Right atrium auricular region (tissue), 2 donors: Measurements from ENCODE around the gene SLC35A4. TPM values are rescaled to one million over a fixed set of nuclear protein-coding genes. Genes with fewer than 3 reads are reported as not detected.
A peak's percentile ranks its signal among the peaks of the same experiment; 100 is the strongest.

Source experiments
- DNase-seq: peaks from one replicate; pipeline ENCODE4 v3.0.0-alpha.2; 2019; ENCODE audit warnings: low spot score
- H3K27ac ChIP-seq, 2 donors: fragments of 200-600 bp; sonication (generic); 1 replicate in 1 of 2; 2 replicates in 1 of 2; pipeline ENCODE4 v1.5.1; 2016 to 2019
- H3K27me3 ChIP-seq, 2 donors: fragments of 200-600 bp; sonication (generic); one replicate each; pipeline versions ENCODE4 v1.5.1 to v1.6.0; 2017 to 2019
- H3K36me3 ChIP-seq: fragments of 200-600 bp; sonication (generic); one replicate; pipeline ENCODE4 v1.5.1; 2016
- H3K4me1 ChIP-seq, 2 donors: fragments of 200-600 bp; sonication (generic); one replicate each; pipeline versions ENCODE4 v1.5.1 to v1.6.0; 2017 to 2019
- H3K4me3 ChIP-seq, 2 donors: fragments of 200-600 bp; sonication (generic); 1 replicate in 1 of 2; 2 replicates in 1 of 2; pipeline ENCODE4 v1.5.1; 2017 to 2019; ENCODE audit warnings: mild to moderate bottlenecking in 1 of 2, moderate library complexity in 1 of 2
- H3K9me3 ChIP-seq, 2 donors: fragments of 200-600 bp; sonication (generic); one replicate each; pipeline ENCODE4 v1.5.1; 2019
- microRNA-seq, 2 donors: library from miRNA; unstranded; fragments of <30 nt; microRNA quantifications; one replicate each; pipeline ENCODE4, GENCODE V29; 2016 to 2017; ENCODE audit warnings: borderline number of aligned reads in 2 of 2, borderline replicate concordance in 1 of 2
- total RNA-seq, 2 donors: library from RNA; depleted of rRNA; stranded (reverse); fragments of >200 nt; gene quantifications; one replicate each; pipeline ENCODE4 v1.1.0, GENCODE V29; 2016
- TF ChIP-seq, protein P1 (sequence below), 2 donors: fragments of 200-600 bp; sonication (generic); IDR thresholded peaks; one replicate each; pipeline ENCODE4 v1.5.1; 2019; ENCODE audit warnings: antibody characterized with exemption in 2 of 2

The SLC35A4 gene
- total RNA-seq, 2 donors from 2014 or later, result 47.4 to 63.9 TPM

DNA sequence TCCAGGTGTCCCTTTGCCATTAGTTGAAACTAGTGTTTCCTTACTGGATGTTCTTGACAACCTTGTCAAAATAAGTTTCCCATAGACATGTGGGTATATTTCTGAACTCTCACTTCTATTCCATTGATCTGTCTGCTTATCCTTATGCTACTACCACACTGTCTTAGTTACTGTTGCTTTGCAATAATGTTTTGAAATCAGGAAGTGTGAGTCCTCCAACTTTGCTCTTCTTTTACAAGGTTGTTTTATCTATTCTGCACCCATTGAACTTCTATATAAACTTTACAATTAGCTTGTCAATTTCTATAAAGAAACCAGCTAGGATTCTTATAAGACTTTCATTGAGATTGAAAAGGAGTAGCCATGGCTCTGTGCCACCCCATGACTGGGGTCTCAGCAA lies 44.1 kb downstream of the SLC35A4 start:
- peak overlapping the region in 1 of 2 donors; percentile 38 for H3K27ac ChIP-seq
- H3K27me3 ChIP-seq, result no peaks in the 10 kb centered on the region
- no peaks in the 10 kb centered on the region for H3K36me3 ChIP-seq
- H3K4me1 ChIP-seq, result no peaks in the 10 kb centered on the region
- no peak for DNase-seq
- H3K4me3 ChIP-seq, result no peak overlapping the region
- TF ChIP-seq, protein P1, sequence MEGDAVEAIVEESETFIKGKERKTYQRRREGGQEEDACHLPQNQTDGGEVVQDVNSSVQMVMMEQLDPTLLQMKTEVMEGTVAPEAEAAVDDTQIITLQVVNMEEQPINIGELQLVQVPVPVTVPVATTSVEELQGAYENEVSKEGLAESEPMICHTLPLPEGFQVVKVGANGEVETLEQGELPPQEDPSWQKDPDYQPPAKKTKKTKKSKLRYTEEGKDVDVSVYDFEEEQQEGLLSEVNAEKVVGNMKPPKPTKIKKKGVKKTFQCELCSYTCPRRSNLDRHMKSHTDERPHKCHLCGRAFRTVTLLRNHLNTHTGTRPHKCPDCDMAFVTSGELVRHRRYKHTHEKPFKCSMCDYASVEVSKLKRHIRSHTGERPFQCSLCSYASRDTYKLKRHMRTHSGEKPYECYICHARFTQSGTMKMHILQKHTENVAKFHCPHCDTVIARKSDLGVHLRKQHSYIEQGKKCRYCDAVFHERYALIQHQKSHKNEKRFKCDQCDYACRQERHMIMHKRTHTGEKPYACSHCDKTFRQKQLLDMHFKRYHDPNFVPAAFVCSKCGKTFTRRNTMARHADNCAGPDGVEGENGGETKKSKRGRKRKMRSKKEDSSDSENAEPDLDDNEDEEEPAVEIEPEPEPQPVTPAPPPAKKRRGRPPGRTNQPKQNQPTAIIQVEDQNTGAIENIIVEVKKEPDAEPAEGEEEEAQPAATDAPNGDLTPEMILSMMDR (IDR thresholded peaks at IDR 0.05), result no peak
- no peaks in the 10 kb centered on the region for H3K9me3 ChIP-seq

DNA sequence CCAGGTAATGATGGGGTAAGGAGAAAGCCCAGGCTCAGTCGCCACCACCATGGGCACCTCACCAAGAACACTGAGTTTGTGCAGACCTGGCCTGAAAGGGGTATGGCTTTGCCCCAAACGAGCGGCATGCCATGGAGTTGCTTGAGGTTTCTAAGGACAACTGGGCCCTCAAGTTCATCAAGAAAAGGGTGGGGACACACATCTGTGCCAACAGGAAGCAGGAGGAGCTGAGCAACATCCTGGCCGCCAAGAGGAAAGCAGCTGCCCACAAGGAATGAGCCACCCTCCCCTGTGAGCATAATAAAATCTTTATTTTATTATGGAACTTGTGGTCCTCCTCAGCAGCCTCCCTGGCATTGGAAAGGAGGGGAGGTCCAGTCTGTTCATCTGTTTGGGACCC lies 44.5 kb downstream of the SLC35A4 start:
- no peak for DNase-seq
- TF ChIP-seq, protein P1 (IDR thresholded peaks at IDR 0.05), result no peak

DNA sequence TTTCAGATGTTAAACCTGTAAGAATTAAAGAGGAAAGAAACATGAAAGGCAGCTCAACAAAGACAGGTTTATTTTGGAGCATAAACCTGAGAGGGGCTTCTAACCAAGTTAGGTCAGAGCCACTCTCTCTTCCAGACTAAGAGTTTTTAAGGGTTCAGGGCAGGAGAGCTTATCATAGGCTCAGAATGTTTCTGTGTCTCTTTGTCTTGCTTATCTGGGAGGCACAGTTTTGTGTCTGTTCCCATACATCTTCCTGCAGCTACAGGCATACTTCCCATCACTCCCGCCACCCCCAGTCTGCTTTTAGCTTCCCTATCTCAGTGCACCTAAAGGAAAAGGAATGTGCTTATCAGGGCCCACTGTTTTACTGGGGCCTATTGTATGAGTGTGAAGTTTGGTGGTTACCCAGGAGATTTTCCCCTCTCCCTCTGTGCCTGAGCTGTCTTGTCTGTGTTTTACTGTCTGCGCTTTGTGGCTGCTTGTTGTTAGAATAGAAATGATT lies 46.4 kb downstream of the SLC35A4 start:
- Histone ChIP-seq H3K27me3 (no peaks in the 10 kb centered on the region), H3K4me3 (no peak overlapping the region), H3K4me1 (no peaks in the 10 kb centered on the region), H3K27ac (no peak overlapping the region), H3K36me3 (no peaks in the 10 kb centered on the region), H3K9me3 (no peaks in the 10 kb centered on the region)
- no peak for DNase-seq
- TF ChIP-seq, protein P1 (IDR thresholded peaks at IDR 0.05), result no peak

More for the DNA sequence above, 44.5 kb downstream of the SLC35A4 start:
- no peaks in the 10 kb centered on the region for H3K9me3 ChIP-seq
- H3K4me1 ChIP-seq, result no peaks in the 10 kb centered on the region
- H3K27me3 ChIP-seq, result no peaks in the 10 kb centered on the region
- peak overlapping the region; percentile 13 to 38 for H3K27ac ChIP-seq
- no peak overlapping the region for H3K4me3 ChIP-seq
- no peaks in the 10 kb centered on the region for H3K36me3 ChIP-seq

Small RNA genes lying within 50 kb of the gene (microRNA-seq; reads per million reads assigned to microRNA genes)
- 0 reads per million in 2 donors for gene MIR6831

Other genes starting within 250 kb of the SLC35A4 start
- 10 to 100 TPM; 32.2 to 60.7 TPM for gene HBEGF, start 218.2 kb upstream of the SLC35A4 start, total RNA-seq
- gene SLC4A9, start 204.6 kb upstream of the SLC35A4 start, total RNA-seq, result not detected
- gene ANKHD1, start 163.0 kb upstream of the SLC35A4 start, total RNA-seq, result 10 to 100 TPM; 50.4 to 58.6 TPM
- 10 to 100 TPM; 12.8 to 16.8 TPM for gene EIF4EBP3, start 17.2 kb upstream of the SLC35A4 start, total RNA-seq
- gene SRA1, start 7.4 kb upstream of the SLC35A4 start, total RNA-seq, result 10 to 100 TPM; 24.6 to 27.9 TPM
- 1 to 10 TPM; 7.4 to 8.3 TPM for gene APBB3, start 230 bp upstream of the SLC35A4 start, total RNA-seq
- gene CD14, start 68.3 kb downstream of the SLC35A4 start, total RNA-seq, result 10 to 100 TPM; 25.0 to 74.1 TPM
- 10 to 100 TPM; 10.6 to 26.0 TPM for gene TMCO6, start 74.6 kb downstream of the SLC35A4 start, total RNA-seq
- 10 to 100 TPM; 79.1 to 81.5 TPM for gene NDUFA2, start 82.8 kb downstream of the SLC35A4 start, total RNA-seq
- gene IK, start 83.0 kb downstream of the SLC35A4 start, total RNA-seq, result 100 to 1,000 TPM in 1 of 2 donors, 10 to 100 TPM in 1; 75.1 to 106 TPM
- 10 to 100 TPM in 1 of 2 donors, 1 to 10 TPM in 1; 8.3 to 12.4 TPM for gene WDR55, start 100.1 kb downstream of the SLC35A4 start, total RNA-seq
- under 1 TPM in 1 of 2 donors, not detected in 1; 0.51 TPM for gene DND1, start 108.7 kb downstream of the SLC35A4 start, total RNA-seq
- gene HARS1, start 126.5 kb downstream of the SLC35A4 start, total RNA-seq, result 10 to 100 TPM; 33.9 to 45.6 TPM
- 10 to 100 TPM; 14.5 to 16.2 TPM for gene HARS2, start 126.6 kb downstream of the SLC35A4 start, total RNA-seq
- 10 to 100 TPM; 21.2 to 33.7 TPM for gene ZMAT2, start 135.6 kb downstream of the SLC35A4 start, total RNA-seq
- not detected for gene PCDHA1, start 221.3 kb downstream of the SLC35A4 start, total RNA-seq
- gene PCDHA2, start 230.0 kb downstream of the SLC35A4 start, total RNA-seq, result under 1 TPM; 0.07 to 0.20 TPM
- gene PCDHA3, start 236.2 kb downstream of the SLC35A4 start, total RNA-seq, result under 1 TPM; 0.43 to 0.48 TPM
- gene PCDHA4, start 242.2 kb downstream of the SLC35A4 start, total RNA-seq, result under 1 TPM; 0.43 to 0.63 TPM